T-helper 17 cell (primary cell): ENCODE measurements around the gene PALLD. TPM values are rescaled to one million over a fixed set of nuclear protein-coding genes. Genes with fewer than 3 reads are reported as not detected.

Source experiments
- ATAC-seq: fragments of 150-1000 bp; cut with Tn5 transposase; 2 replicates; pipeline ENCODE4 v1.10.0; 2021; ENCODE audit warnings: mild to moderate bottlenecking, moderate library complexity
- DNase-seq, 3 donors: peaks; one replicate each; pipeline versions ENCODE4 v3.0.0 to v3.0.0-alpha.2; 2020 to 2021
- H3K9me3 ChIP-seq: one replicate; pipeline ENCODE4 v1.7.0; 2013; ENCODE audit warnings: low read length, mild to moderate bottlenecking; ENCODE audit not compliant: control insufficient read depth, poor library complexity, severe bottlenecking
- H3K27ac Mint-ChIP-seq: one replicate; pipeline ENCODE4 v1.8.0; 2022; ENCODE audit warnings: mild to moderate bottlenecking, moderate library complexity, mixed read lengths
- H3K27me3 Mint-ChIP-seq: one replicate; pipeline ENCODE4 v1.8.0; 2022; ENCODE audit warnings: mixed read lengths
- H3K36me3 Mint-ChIP-seq: one replicate; pipeline ENCODE4 v1.8.0; 2022; ENCODE audit warnings: low read depth, mixed read lengths
- H3K4me1 Mint-ChIP-seq: one replicate; pipeline ENCODE4 v1.8.0; 2022; ENCODE audit warnings: mild to moderate bottlenecking, mixed read lengths
- H3K4me3 Mint-ChIP-seq: one replicate; pipeline ENCODE4 v1.8.0; 2022; ENCODE audit warnings: mild to moderate bottlenecking, moderate library complexity, mixed read lengths
- total RNA-seq, 4 donors: library from RNA in 2 of 4; stranded (reverse) in 2 of 4; gene quantifications; one replicate each; pipeline ENCODE4 v1.2.3 and lab custom pipeline; 2022 to 2026

Gene PALLD
- total RNA-seq, 2 donors from 2014 or later = 0.26 to 0.67 TPM

DNA sequence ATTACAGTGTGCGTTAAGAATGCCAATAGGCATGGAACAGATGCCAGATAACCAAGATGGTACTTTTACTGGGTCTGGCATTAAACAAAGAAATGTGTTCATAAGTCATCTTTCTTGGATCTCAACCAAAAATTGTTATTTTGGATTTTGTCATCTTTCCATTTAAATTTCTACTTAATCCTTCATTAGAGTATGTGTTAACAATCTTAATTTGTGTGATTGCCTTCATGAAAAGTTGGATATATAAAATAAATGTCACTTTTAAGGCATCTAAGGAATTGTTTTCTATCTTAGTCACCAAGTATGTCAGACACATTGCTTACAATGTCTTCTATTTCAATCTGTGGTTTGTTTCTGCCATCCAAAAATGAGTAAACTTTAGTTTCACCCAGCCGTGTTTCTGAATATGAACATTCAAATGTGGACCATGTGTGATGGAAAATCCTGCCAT, 87.5 kb downstream of the PALLD start:
- no peak overlapping the region for H3K4me3 Mint-ChIP-seq
- peaks cover 36% of the 10 kb centered on the region for H3K27me3 Mint-ChIP-seq
- no peaks in the 10 kb centered on the region for H3K4me1 Mint-ChIP-seq
- H3K27ac Mint-ChIP-seq = no peak overlapping the region
- H3K36me3 Mint-ChIP-seq = no peaks in the 10 kb centered on the region
- ATAC-seq = no peak
- no peaks in the 10 kb centered on the region for H3K9me3 ChIP-seq
- no peak for DNase-seq

GRCh38 chr4:168585168-168586091, 88.6 kb downstream of the PALLD start:
- H3K27ac Mint-ChIP-seq = no peak overlapping the region
- no peak for DNase-seq
- H3K27me3 Mint-ChIP-seq = peaks cover 47% of the 10 kb centered on the region
- no peak for ATAC-seq
- no peaks in the 10 kb centered on the region for H3K4me1 Mint-ChIP-seq
- H3K4me3 Mint-ChIP-seq = no peak overlapping the region
- H3K9me3 ChIP-seq = no peaks in the 10 kb centered on the region
- no peaks in the 10 kb centered on the region for H3K36me3 Mint-ChIP-seq

GRCh38 chr4:168586926-168587325, 90.1 kb downstream of the PALLD start:
- no peaks in the 10 kb centered on the region for H3K36me3 Mint-ChIP-seq
- peaks cover 49% of the 10 kb centered on the region for H3K27me3 Mint-ChIP-seq
- no peak overlapping the region for H3K4me3 Mint-ChIP-seq
- no peak overlapping the region for H3K27ac Mint-ChIP-seq
- no peak for ATAC-seq
- H3K4me1 Mint-ChIP-seq = no peaks in the 10 kb centered on the region
- no peaks in the 10 kb centered on the region for H3K9me3 ChIP-seq
- no peak for DNase-seq

DNA sequence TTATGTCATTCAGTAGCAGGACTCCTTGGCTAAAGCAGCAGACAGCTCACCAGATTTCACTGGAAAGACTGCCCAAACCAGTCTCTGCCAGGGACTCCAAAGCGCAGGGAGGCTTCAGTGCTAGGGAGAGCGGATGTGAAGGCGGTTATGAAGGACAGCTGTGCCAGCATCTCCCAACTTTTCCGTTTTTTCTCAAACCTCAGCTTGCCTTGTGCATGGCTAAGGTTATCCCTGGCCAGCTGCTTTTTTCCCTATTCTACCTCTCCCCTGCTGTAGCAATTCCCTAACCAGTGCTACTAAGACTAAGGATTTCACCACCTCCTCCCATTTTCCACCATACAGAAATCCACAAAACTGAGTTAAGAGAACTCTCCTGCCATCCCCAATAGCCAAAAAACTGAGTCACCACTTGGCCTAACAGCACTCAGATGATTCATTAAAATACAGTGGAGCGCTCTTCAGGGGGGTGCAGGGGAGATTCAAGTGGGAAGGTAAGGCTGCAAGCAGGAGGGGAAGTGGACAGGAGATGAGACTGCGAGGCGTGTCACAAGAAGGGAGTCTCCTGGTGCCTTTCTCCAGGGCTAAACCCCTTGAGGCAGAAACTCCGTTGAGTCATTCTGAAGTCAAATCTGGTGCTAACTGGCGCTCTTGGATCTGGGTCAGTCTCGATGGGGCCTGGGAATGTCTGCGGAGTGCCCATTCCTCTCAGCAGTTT, 90.7 kb downstream of the PALLD start:
- Mint-ChIP-seq H3K4me1 (no peaks in the 10 kb centered on the region), H3K27me3 (peaks cover 49% of the 10 kb centered on the region), H3K4me3 (no peak overlapping the region), H3K36me3 (no peaks in the 10 kb centered on the region), H3K27ac (no peak overlapping the region)
- DNase-seq (no peak), ATAC-seq (no peak)
- no peaks in the 10 kb centered on the region for H3K9me3 ChIP-seq

DNA sequence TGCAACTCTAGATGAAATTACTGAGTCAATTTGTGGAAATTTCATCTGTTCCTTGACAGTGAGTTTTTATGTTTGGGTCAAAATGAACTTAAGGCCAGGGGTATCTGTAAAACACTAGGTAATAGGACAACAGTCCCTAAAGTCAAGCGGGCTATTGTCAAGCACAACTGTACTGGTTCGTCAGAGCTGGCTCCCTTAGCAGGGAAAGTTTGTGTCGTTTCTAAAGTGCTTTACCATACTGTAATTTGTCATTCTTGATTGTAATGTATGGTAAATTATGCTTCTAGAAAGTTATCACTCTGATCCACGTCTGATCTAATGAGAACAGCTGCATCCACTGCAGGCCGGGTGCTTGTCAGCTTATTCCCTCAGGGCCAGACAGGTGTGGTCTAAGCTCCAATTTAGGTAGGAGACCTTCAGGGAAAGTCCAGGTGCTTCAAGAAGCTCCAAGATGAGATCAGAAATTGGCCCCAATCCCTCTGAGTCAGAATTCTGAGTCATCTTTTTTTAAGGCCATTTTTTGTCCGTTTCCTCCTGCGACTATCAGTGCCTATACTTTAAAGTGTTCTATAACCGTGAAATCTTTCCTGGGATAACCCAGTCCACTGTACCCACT, 92.2 kb downstream of the PALLD start:
- ATAC-seq = no peak
- H3K4me1 Mint-ChIP-seq = no peaks in the 10 kb centered on the region
- no peak overlapping the region for H3K27ac Mint-ChIP-seq
- peaks cover 43% of the 10 kb centered on the region for H3K27me3 Mint-ChIP-seq
- H3K4me3 Mint-ChIP-seq = no peak overlapping the region
- DNase-seq = no peak
- H3K9me3 ChIP-seq = no peaks in the 10 kb centered on the region
- H3K36me3 Mint-ChIP-seq = no peaks in the 10 kb centered on the region

GRCh38 chr4:168592676-168593075, 95.8 kb downstream of the PALLD start:
- H3K27me3 Mint-ChIP-seq = peaks cover 21% of the 10 kb centered on the region
- H3K36me3 Mint-ChIP-seq = no peaks in the 10 kb centered on the region
- H3K4me1 Mint-ChIP-seq = no peaks in the 10 kb centered on the region
- ATAC-seq (no peak), DNase-seq (no peak)
- H3K4me3 Mint-ChIP-seq = no peak overlapping the region
- no peaks in the 10 kb centered on the region for H3K9me3 ChIP-seq
- no peak overlapping the region for H3K27ac Mint-ChIP-seq

- peaks cover 20% of the 10 kb centered on the region for H3K27me3 Mint-ChIP-seq
- no peak for ATAC-seq
- H3K27ac Mint-ChIP-seq = no peak overlapping the region
Measured at GRCh38 chr4:168593399-168593798, 96.5 kb downstream of the PALLD start.

DNA sequence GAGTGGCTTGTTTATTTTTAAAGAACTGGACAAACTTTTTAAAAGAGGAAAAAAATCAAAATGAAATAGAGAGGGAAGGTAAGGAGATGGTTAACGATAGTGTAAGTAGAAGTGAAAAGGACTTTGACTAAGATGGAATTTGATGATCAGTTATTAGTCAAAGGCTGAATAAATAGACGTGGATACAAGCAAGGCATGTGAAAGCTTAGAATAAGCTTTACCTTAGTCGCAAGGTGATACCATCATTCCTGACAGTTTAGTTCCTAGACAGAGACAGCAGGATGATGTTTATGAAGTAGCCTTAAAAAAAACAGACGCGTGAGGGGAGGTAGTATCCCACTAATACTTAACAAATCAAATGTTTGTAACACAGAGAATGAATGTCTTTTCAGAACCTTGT, 97.3 kb downstream of the PALLD start:
- Mint-ChIP-seq H3K27ac (no peak overlapping the region), H3K36me3 (no peaks in the 10 kb centered on the region), H3K27me3 (peaks cover 21% of the 10 kb centered on the region), H3K4me3 (no peak overlapping the region), H3K4me1 (no peaks in the 10 kb centered on the region)
- no peak for DNase-seq
- H3K9me3 ChIP-seq = no peaks in the 10 kb centered on the region
- ATAC-seq = no peak

More at GRCh38 chr4:168593399-168593798, 96.5 kb downstream of the PALLD start:
- Mint-ChIP-seq H3K36me3 (no peaks in the 10 kb centered on the region), H3K4me1 (no peaks in the 10 kb centered on the region), H3K4me3 (no peak overlapping the region)
- no peaks in the 10 kb centered on the region for H3K9me3 ChIP-seq
- no peak for DNase-seq

DNA sequence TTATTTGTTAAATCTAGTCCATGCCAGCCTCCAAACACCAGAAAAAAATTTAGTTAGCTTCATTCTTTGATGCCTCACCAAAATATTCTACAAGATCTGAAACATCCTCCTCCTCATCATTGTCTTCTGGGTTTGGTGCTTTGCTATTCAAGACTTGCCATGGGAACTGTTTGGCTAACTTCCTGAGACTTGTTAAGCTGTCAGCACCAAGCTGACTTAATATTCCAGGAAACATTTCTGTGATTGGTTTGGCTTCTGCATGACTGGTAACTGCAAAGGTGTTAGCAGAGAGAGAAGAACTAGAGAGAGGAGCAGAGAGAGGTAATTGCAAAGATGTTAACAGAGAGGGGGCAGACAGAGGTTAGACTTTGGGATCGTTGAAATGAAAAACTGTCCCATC, 101.3 kb downstream of the PALLD start:
- ATAC-seq (no peak), DNase-seq (no peak)
- no peak overlapping the region for H3K4me3 Mint-ChIP-seq
- H3K9me3 ChIP-seq = no peaks in the 10 kb centered on the region
- no peak overlapping the region for H3K27ac Mint-ChIP-seq
- peaks cover 19% of the 10 kb centered on the region for H3K27me3 Mint-ChIP-seq
- H3K4me1 Mint-ChIP-seq = no peaks in the 10 kb centered on the region
- no peaks in the 10 kb centered on the region for H3K36me3 Mint-ChIP-seq

GRCh38 chr4:168600796-168601583, 104.1 kb downstream of the PALLD start:
- no peaks in the 10 kb centered on the region for H3K4me1 Mint-ChIP-seq
- H3K27ac Mint-ChIP-seq = no peak overlapping the region
- H3K9me3 ChIP-seq = no peaks in the 10 kb centered on the region
- H3K27me3 Mint-ChIP-seq = peaks cover 26% of the 10 kb centered on the region
- ATAC-seq (no peak), DNase-seq (no peak)
- no peak overlapping the region for H3K4me3 Mint-ChIP-seq
- H3K36me3 Mint-ChIP-seq = no peaks in the 10 kb centered on the region

DNA sequence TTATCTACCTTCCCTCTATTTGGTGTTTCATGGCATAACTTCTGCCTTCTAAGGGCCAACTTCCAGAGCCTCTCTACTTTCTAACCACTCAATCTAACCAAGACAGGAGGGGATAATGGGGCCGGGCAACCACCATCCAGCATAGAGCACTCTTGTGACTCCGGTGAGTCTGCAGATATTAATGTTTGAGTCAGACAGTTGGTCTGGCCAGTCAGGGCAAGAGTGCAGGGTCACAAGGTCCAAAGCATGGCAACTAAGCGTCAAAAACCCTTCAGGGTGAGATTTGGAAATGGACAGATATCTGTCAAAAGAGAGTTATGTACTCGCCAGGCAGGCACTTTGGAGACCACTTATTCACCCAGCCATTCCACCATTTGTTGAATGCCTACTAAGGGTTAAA, 105.0 kb downstream of the PALLD start:
- Mint-ChIP-seq H3K36me3 (no peaks in the 10 kb centered on the region), H3K4me3 (no peak overlapping the region), H3K4me1 (no peaks in the 10 kb centered on the region), H3K27me3 (peaks cover 35% of the 10 kb centered on the region), H3K27ac (no peak overlapping the region)
- ATAC-seq (no peak), DNase-seq (no peak)
- no peaks in the 10 kb centered on the region for H3K9me3 ChIP-seq

DNA sequence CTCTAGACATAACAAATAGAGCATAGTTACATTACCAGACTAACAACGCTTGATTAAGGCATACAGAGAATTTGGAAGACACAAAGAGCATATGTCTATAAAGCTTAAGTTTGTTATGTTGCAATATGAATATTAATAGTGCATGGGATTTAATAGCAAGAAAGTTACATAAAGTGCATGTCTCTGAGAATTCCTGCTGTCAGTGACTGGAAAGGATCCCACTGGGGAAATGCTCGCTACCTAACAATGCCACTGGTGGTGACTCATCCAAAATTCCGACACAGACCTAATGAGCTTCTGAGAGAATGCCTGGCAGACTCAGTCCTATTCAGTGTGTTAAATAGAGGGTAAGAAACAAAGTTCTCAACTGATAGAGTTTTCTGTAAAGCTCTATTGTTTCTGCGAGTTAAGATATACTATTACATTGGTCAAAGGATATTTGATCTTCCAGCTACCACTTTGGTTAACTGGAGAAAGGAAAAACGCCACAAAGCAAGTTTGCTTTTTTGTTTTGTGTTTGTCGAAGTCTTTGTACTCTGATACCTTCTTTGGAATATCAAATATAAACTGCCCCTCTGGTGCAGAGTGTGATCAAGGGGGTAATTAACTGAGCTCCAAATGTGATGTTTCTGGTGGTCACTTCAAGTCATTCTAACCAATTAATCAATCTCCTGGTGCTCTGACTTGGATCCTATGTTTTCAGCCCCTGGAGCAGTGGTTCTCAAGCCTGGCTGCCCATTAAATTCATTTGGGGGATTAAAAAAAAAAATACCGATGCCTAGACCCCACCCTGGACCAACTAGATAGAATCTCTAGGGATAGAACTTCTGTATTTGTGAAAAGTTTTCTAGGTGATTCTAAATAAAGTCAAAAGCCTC, 107.9 kb downstream of the PALLD start:
- ATAC-seq (no peak), DNase-seq (no peak)
- H3K27ac Mint-ChIP-seq = no peak overlapping the region
- no peaks in the 10 kb centered on the region for H3K36me3 Mint-ChIP-seq
- H3K4me1 Mint-ChIP-seq = no peaks in the 10 kb centered on the region
- H3K4me3 Mint-ChIP-seq = no peak overlapping the region
- no peaks in the 10 kb centered on the region for H3K9me3 ChIP-seq
- peaks cover 38% of the 10 kb centered on the region for H3K27me3 Mint-ChIP-seq
